RPMI7951 (cell line): ENCODE measurements around the gene ARID3A. TPM values are rescaled to one million over a fixed set of nuclear protein-coding genes. Genes with fewer than 3 reads are reported as not detected.
"Not testable (repeated sequence)": the region's sequence is repeated elsewhere in the genome, so short reads cannot be mapped to it uniquely, and the experiment has no call there.

Source experiments
- DNase-seq: peaks from one replicate; pipeline ENCODE4 v3.0.0-alpha.2; 2012; ENCODE audit warnings: low read depth
- total RNA-seq: library from RNA; depleted of rRNA; stranded (reverse); fragments of >200 nt; shearing (Covaris generic); gene quantifications from 2 replicates; pipeline ENCODE4 v1.2.3, GENCODE V29; 2014

The ARID3A gene
- total RNA-seq, 1 experiment from 2014 or later = 5.6 TPM

GRCh38 chr19:947090-947706, 21.4 kb downstream of the ARID3A start:
- no peak for DNase-seq

- no peak for DNase-seq
Measured at GRCh38 chr19:947707-948539, 22.1 kb downstream of the ARID3A start.

GRCh38 chr19:948842-949496, 23.1 kb downstream of the ARID3A start:
- no peak for DNase-seq

- DNase-seq = no peak
Measured at GRCh38 chr19:950352-951066, 24.7 kb downstream of the ARID3A start.

GRCh38 chr19:952049-952679, 26.3 kb downstream of the ARID3A start:
- no peak for DNase-seq

- DNase-seq = no peak
Measured at GRCh38 chr19:952680-953444, 27.0 kb downstream of the ARID3A start.

GRCh38 chr19:953445-954271, 27.8 kb downstream of the ARID3A start:
- no peak for DNase-seq

GRCh38 chr19:954272-954671, 28.4 kb downstream of the ARID3A start:
- DNase-seq = no peak

GRCh38 chr19:954672-955494, 29.0 kb downstream of the ARID3A start:
- no peak for DNase-seq

- no peak for DNase-seq
Measured at GRCh38 chr19:955803-956765, 30.2 kb downstream of the ARID3A start.

- DNase-seq = no peak
Measured at GRCh38 chr19:956766-957440, 31.1 kb downstream of the ARID3A start.

- DNase-seq = not testable (repeated sequence)
Measured at GRCh38 chr19:957578-957977, 31.7 kb downstream of the ARID3A start.

GRCh38 chr19:958967-959855, 33.4 kb downstream of the ARID3A start:
- DNase-seq = peak; percentile 47

GRCh38 chr19:960020-960419, 34.2 kb downstream of the ARID3A start:
- DNase-seq = no peak

- DNase-seq = no peak
Measured at GRCh38 chr19:960601-960938, 34.7 kb downstream of the ARID3A start.

- DNase-seq = peak; percentile 15
Measured at GRCh38 chr19:961866-962620, 36.2 kb downstream of the ARID3A start.
